SK-N-SH (cell line): ENCODE data around the gene EVL.
"Not testable (repeated sequence)": the region's sequence is repeated elsewhere in the genome, so short reads cannot be mapped to it uniquely, and the experiment has no call there.

Source experiments
- EP300 ChIP-seq, 2 experiments: IDR thresholded peaks; 2 replicates each; pipeline versions ENCODE4 v1.4.0 to v1.6.1; 2012; ENCODE audit warnings: borderline replicate concordance in 1 of 2, low read depth in 1 of 2, low read length in 1 of 2
- GABPA ChIP-seq: IDR thresholded peaks from 2 replicates; pipeline ENCODE4 v1.4.0; 2012; ENCODE audit warnings: low read depth, mild to moderate bottlenecking
- NRF1 ChIP-seq: IDR thresholded peaks from 2 replicates; pipeline ENCODE4 v1.6.1; 2012; ENCODE audit warnings: low read depth, mild to moderate bottlenecking, low read length
- POLR2AphosphoS5 ChIP-seq: IDR thresholded peaks from 2 replicates; pipeline ENCODE4 v1.6.1; 2012; ENCODE audit warnings: low read depth, low read length
- RXRA ChIP-seq: IDR thresholded peaks from 2 replicates; pipeline ENCODE4 v1.4.0; 2012; ENCODE audit warnings: low read depth, mild to moderate bottlenecking, borderline replicate concordance
- TF ChIP-seq, protein P1 (sequence below): fragments of 200-600 bp; sonication (generic); IDR thresholded peaks from 2 replicates; pipeline ENCODE4 v1.6.1; 2017; ENCODE audit warnings: antibody characterized with exemption, mild to moderate bottlenecking, moderate library complexity

DNA sequence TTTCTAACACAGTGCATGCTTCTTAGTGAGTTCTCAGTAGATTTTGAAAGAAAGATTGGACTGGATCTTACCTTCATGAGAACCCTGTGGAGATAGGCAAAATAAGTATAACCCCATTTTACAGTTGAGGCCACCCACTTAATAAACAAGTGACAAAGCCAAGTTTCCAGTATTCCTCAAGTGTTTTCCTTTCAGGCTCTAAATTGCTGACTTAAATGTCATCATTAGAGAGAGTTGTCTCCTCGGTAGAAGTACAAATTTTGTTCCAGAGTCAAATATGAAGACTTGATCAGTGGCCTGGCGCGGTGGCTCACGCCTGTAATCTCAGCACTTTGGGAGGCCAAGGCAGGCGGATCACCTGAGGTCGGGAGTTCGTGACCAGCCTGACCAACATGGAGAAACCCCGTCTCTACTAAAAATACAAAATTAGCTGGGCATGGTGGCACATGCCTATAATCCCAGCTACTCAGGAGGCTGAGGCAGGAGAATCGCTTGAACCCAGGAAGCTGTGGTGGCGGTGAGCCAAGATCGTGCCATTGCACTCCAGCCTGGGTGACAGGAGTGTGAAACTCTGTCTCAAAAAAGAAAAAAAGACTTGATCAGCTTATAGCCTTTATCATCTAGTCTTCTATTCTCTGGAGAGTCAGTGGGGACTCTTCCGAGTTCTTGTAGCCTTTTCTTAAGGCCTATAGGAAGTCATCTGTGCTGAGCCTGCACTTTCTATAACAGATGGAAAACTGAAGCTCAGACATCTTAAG is 708 bp upstream of the EVL start:
- TF ChIP-seq, protein P1, sequence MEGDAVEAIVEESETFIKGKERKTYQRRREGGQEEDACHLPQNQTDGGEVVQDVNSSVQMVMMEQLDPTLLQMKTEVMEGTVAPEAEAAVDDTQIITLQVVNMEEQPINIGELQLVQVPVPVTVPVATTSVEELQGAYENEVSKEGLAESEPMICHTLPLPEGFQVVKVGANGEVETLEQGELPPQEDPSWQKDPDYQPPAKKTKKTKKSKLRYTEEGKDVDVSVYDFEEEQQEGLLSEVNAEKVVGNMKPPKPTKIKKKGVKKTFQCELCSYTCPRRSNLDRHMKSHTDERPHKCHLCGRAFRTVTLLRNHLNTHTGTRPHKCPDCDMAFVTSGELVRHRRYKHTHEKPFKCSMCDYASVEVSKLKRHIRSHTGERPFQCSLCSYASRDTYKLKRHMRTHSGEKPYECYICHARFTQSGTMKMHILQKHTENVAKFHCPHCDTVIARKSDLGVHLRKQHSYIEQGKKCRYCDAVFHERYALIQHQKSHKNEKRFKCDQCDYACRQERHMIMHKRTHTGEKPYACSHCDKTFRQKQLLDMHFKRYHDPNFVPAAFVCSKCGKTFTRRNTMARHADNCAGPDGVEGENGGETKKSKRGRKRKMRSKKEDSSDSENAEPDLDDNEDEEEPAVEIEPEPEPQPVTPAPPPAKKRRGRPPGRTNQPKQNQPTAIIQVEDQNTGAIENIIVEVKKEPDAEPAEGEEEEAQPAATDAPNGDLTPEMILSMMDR, result not testable (repeated sequence)
- not testable (repeated sequence) for TF ChIP-seq EP300 (IDR thresholded peaks at IDR 0.05; ENCODE audit: borderline replicate concordance in 1 of 2, low read depth in 1 of 2, low read length in 1 of 2); POLR2AphosphoS5; NRF1; GABPA; RXRA
